Measurements from ENCODE around the gene RIC1. TPM values are rescaled to one million over a fixed set of nuclear protein-coding genes. Genes with fewer than 3 reads are reported as not detected.

Gene RIC1
- total and polyA plus RNA-seq, 9 of the 15 experiments (the other 6 are each of a cell fraction or from before 2014, with no cell fraction given): 3.2 to 25.8 (median 15.0) TPM

- TF ChIP-seq YY1 (IDR thresholded peaks at IDR 0.05; ENCODE audit: borderline replicate concordance in 1 of 3, control insufficient read depth in 1 of 3, extremely low read depth in 1 of 3, insufficient read depth in 3 of 3, insufficient read length in 1 of 3, insufficient replicate concordance in 2 of 3, low read depth in 1 of 3, low read length in 2 of 3) (peak in 1 of 3 experiments; percentile 35), ZNF766 (CRISPR knock-in tag; conservative IDR thresholded peaks at IDR 0.05) (peak; percentile 100), DPF2 (IDR thresholded peaks at IDR 0.05) (peak; percentile 78), SMARCC2 (IDR thresholded peaks at IDR 0.05; ENCODE audit: low read depth) (peak; percentile 37; the same call in 1 of the 2 replicates), E2F6 (IDR thresholded peaks at IDR 0.05; ENCODE audit: borderline replicate concordance in 1 of 2, extremely low read depth in 1 of 2, insufficient read depth in 1 of 2, insufficient read length in 1 of 2, low read depth in 1 of 2, low read length in 1 of 2, poor library complexity in 1 of 2, severe bottlenecking in 1 of 2) (no peak), CHCHD3 (CRISPR knock-in tag; IDR thresholded peaks at IDR 0.05) (no peak), EHMT2 (IDR thresholded peaks at IDR 0.05) (no peak), RFX1 (IDR thresholded peaks at IDR 0.05) (peak; percentile 81), RNF2 (IDR thresholded peaks at IDR 0.05) (peak; percentile 55; the same call in 1 of the 2 replicates), CBFA2T3 (IDR thresholded peaks at IDR 0.05) (peak; percentile 32; the same call in 1 of the 2 replicates), ZSCAN32 (CRISPR knock-in tag; IDR thresholded peaks at IDR 0.05) (peak; percentile 69; the same call in 1 of the 2 replicates), ATF3 (IDR thresholded peaks at IDR 0.05) (peak; percentile 88), ATF3 (CRISPR knock-in tag; conservative IDR thresholded peaks at IDR 0.05) (no peak), SAP30 (IDR thresholded peaks at IDR 0.05; ENCODE audit: borderline replicate concordance, insufficient read depth, low read depth, low read length, poor library complexity, severe bottlenecking) (no peak), BACH1 (tag; IDR thresholded peaks at IDR 0.05) (0 out of 2 replicates have a peak, but pooled peaks have one; percentile 47), HMGXB4 (CRISPR knock-in tag; IDR thresholded peaks at IDR 0.05) (no peak), CREB1 (IDR thresholded peaks at IDR 0.05) (no peak), CREB1 (CRISPR knock-in tag; IDR thresholded peaks at IDR 0.05) (no peak), MBD2 (IDR thresholded peaks at IDR 0.05; ENCODE audit: borderline replicate concordance, low read depth) (no peak), ZNF347 (CRISPR knock-in tag; IDR thresholded peaks at IDR 0.05; ENCODE audit: low read depth) (no peak), MYC (IDR thresholded peaks at IDR 0.05; ENCODE audit: low read depth, low read length) (0 out of 2 replicates have a peak, but pooled peaks have one; percentile 9), MYC (CRISPR knock-in tag; IDR thresholded peaks at IDR 0.05; ENCODE audit: borderline replicate concordance, low read depth) (no peak), TFAP4 (CRISPR knock-in tag; IDR thresholded peaks at IDR 0.05; ENCODE audit: borderline replicate concordance) (peak; percentile 40; the same call in 1 of the 2 replicates)
These were observed 1.9 kb upstream of the RIC1 start (continued) for GRCh38 chr9:5626727-5627634.
